GM20000 (cell line): ENCODE data around the gene TMEM178B.

Experiments used
- DNase-seq: peaks from one replicate; pipeline ENCODE4 v3.0.0; 2012; ENCODE audit warnings: low spot score
- CTCF ChIP-seq: IDR thresholded peaks from 2 replicates; pipeline ENCODE4 v1.5.1; 2012; ENCODE audit warnings: mild to moderate bottlenecking, control low read depth; ENCODE audit errors: extremely low read depth, missing control alignments

Gene TMEM178B

GRCh38 chr7:141150465-141150864 lies 76.6 kb downstream of the TMEM178B start:
- TF ChIP-seq CTCF: no peak
- DNase-seq: no peak

- DNase-seq: no peak
- no peak for TF ChIP-seq CTCF
Observed at GRCh38 chr7:141151746-141152145, 77.9 kb downstream of the TMEM178B start.

- TF ChIP-seq CTCF: no peak
- DNase-seq: no peak
Observed at GRCh38 chr7:141153231-141153630, 79.4 kb downstream of the TMEM178B start.

- TF ChIP-seq CTCF: no peak
- DNase-seq: no peak
Observed at GRCh38 chr7:141154131-141154732, 80.4 kb downstream of the TMEM178B start.

GRCh38 chr7:141156407-141156806 lies 82.5 kb downstream of the TMEM178B start:
- no peak for TF ChIP-seq CTCF
- no peak for DNase-seq

GRCh38 chr7:141157138-141157765 lies 83.4 kb downstream of the TMEM178B start:
- no peak for DNase-seq
- no peak for TF ChIP-seq CTCF

- DNase-seq: no peak
- no peak for TF ChIP-seq CTCF
Observed at GRCh38 chr7:141158561-141158960, 84.7 kb downstream of the TMEM178B start.
